GM21786 (cell line): ENCODE results near the gene CCDC146.
"Not testable (repeated sequence)": the region's sequence is repeated elsewhere in the genome, so short reads cannot be mapped to it uniquely, and the experiment has no call there.

Experiments
- ATAC-seq: cut with Tn5 transposase; IDR thresholded peaks from one replicate; pipeline ENCODE4 v1.9.1; 2021; ENCODE audit not compliant: unreplicated experiment

Gene CCDC146

GRCh38 chr7:77321300-77321699 lies 198.9 kb downstream of the CCDC146 start:
- no peak for ATAC-seq

- no peak for ATAC-seq
These were observed 203.7 kb downstream of the CCDC146 start for GRCh38 chr7:77326131-77326530.

- ATAC-seq = no peak
These were observed 204.9 kb downstream of the CCDC146 start for GRCh38 chr7:77327067-77327931.

- ATAC-seq = no peak
These were observed 205.7 kb downstream of the CCDC146 start for GRCh38 chr7:77327932-77328628.

- ATAC-seq = no peak
These were observed 206.3 kb downstream of the CCDC146 start for GRCh38 chr7:77328669-77329068.

GRCh38 chr7:77329466-77330168 lies 207.2 kb downstream of the CCDC146 start:
- no peak for ATAC-seq

GRCh38 chr7:77330169-77330882 lies 207.9 kb downstream of the CCDC146 start:
- peak; percentile 67 for ATAC-seq

- peak; percentile 63 for ATAC-seq
These were observed 209.7 kb downstream of the CCDC146 start for GRCh38 chr7:77331938-77332695.

GRCh38 chr7:77334039-77334438 lies 211.6 kb downstream of the CCDC146 start:
- ATAC-seq = not testable (repeated sequence)

- ATAC-seq = no peak
These were observed 213.2 kb downstream of the CCDC146 start for GRCh38 chr7:77335581-77335980.

- ATAC-seq = no peak
These were observed 215.1 kb downstream of the CCDC146 start for GRCh38 chr7:77337456-77337990.

GRCh38 chr7:77338260-77338659 lies 215.8 kb downstream of the CCDC146 start:
- no peak for ATAC-seq

- ATAC-seq = no peak
These were observed 216.6 kb downstream of the CCDC146 start for GRCh38 chr7:77338883-77339629.

- ATAC-seq = no peak
These were observed 217.3 kb downstream of the CCDC146 start for GRCh38 chr7:77339726-77340125.
